Sigmoid colon (tissue), 4 donors: Measurements from ENCODE around the gene ZER1.

Experiments used
- EP300 ChIP-seq, 4 donors: sonication (generic); formaldehyde crosslinking; IDR thresholded peaks; one replicate each; pipeline ENCODE4 v1.6.1; 2017; ENCODE audit warnings: antibody characterized with exemption in 4 of 4
- POLR2A ChIP-seq, 2 donors: fragments of 450-650 bp; IDR thresholded peaks; one replicate each; pipeline ENCODE4 v1.6.1; 2016; ENCODE audit warnings: antibody characterized with exemption in 2 of 2, mild to moderate bottlenecking in 2 of 2, moderate library complexity in 2 of 2
- POLR2AphosphoS5 ChIP-seq, 4 donors: sonication (generic); formaldehyde crosslinking; IDR thresholded peaks; one replicate each; pipeline ENCODE4 v1.6.1; 2017; ENCODE audit warnings: antibody characterized with exemption in 4 of 4
- TF ChIP-seq, protein P1 (sequence below), 4 experiments: fragments of 450-650 bp in 3 of 4; fragments of 200-600 bp in 1 of 4; IDR thresholded peaks; one replicate each; pipeline ENCODE4 v1.5.1; 2016 to 2019; ENCODE audit warnings: antibody characterized with exemption in 4 of 4, mild to moderate bottlenecking in 3 of 4, moderate library complexity in 2 of 4

DNA sequence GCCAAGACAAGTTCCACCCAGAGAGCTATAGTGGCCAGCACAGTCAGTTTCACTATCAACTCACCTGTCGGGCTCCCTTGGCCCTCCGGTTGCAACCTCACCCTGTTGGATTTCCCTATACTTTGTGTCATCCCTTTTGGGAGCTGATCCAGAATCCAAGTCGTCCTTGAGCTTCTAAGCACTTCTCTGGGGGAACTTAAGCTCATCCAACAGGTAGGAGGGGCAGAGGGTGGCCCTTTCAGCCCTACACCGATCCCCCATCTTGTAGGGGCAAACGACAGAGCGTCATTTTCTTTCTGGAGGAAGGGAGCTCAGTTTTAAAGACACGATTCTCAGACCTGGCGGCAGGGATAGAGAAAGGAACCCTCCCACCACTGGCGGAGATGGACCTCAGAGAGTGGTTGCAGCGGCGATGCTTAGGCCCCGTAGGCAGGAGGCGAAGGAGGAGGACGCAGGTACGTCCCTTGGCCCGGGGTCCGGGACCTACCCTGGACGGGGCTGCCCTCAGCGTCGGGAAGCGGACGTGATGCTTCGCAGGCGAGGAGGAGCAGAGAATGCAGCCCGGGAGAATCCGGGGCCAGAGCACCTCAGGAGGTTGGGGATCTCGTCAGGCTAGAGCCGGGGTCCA is 519 bp downstream of the ZER1 start:
- TF ChIP-seq, protein P1, sequence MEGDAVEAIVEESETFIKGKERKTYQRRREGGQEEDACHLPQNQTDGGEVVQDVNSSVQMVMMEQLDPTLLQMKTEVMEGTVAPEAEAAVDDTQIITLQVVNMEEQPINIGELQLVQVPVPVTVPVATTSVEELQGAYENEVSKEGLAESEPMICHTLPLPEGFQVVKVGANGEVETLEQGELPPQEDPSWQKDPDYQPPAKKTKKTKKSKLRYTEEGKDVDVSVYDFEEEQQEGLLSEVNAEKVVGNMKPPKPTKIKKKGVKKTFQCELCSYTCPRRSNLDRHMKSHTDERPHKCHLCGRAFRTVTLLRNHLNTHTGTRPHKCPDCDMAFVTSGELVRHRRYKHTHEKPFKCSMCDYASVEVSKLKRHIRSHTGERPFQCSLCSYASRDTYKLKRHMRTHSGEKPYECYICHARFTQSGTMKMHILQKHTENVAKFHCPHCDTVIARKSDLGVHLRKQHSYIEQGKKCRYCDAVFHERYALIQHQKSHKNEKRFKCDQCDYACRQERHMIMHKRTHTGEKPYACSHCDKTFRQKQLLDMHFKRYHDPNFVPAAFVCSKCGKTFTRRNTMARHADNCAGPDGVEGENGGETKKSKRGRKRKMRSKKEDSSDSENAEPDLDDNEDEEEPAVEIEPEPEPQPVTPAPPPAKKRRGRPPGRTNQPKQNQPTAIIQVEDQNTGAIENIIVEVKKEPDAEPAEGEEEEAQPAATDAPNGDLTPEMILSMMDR (IDR thresholded peaks at IDR 0.05), result no peak
- TF ChIP-seq POLR2A (IDR thresholded peaks at IDR 0.05) (no peak), EP300 (IDR thresholded peaks at IDR 0.05) (no peak), POLR2AphosphoS5 (IDR thresholded peaks at IDR 0.05) (no peak)
